Breast epithelium (tissue), 4 donors: ENCODE measurements around the gene PDGFC. TPM values are rescaled to one million over a fixed set of nuclear protein-coding genes. Genes with fewer than 3 reads are reported as not detected.

Source experiments
- DNase-seq, 2 donors: peaks; one replicate each; pipeline ENCODE4 v3.0.0-alpha.2; 2019; ENCODE audit warnings: low spot score in 2 of 2
- H3K27ac ChIP-seq, 2 donors: fragments of 200-600 bp; sonication (generic) in 1 of 2; one replicate each; pipeline ENCODE4 v1.5.1; 2016 to 2019; ENCODE audit warnings: mild to moderate bottlenecking in 1 of 2
- H3K27me3 ChIP-seq, 2 donors: fragments of 200-600 bp; sonication (generic) in 1 of 2; one replicate each; pipeline versions ENCODE4 v1.5.1 to v1.6.0; 2017 to 2019; ENCODE audit warnings: control low read depth in 1 of 2, mild to moderate bottlenecking in 1 of 2
- H3K36me3 ChIP-seq: fragments of 200-600 bp; one replicate; pipeline ENCODE4 v1.5.1; 2019
- H3K4me1 ChIP-seq, 2 donors: fragments of 200-600 bp; sonication (generic); one replicate each; pipeline ENCODE4 v1.5.1; 2016 to 2019; ENCODE audit warnings: control low read depth in 1 of 2
- H3K4me3 ChIP-seq, 3 donors: fragments of 200-600 bp; sonication (generic); 1 replicate in 2 of 3; 2 replicates in 1 of 3; pipeline ENCODE4 v1.5.1; 2016 to 2019; ENCODE audit warnings: mild to moderate bottlenecking in 3 of 3, moderate library complexity in 2 of 3
- H3K9me3 ChIP-seq, 2 donors: fragments of 200-600 bp; sonication (generic) in 1 of 2; one replicate each; pipeline ENCODE4 v1.5.1; 2016 to 2019; ENCODE audit warnings: control low read depth in 1 of 2
- CTCF ChIP-seq, 3 donors: fragments of 450-650 bp; IDR thresholded peaks; one replicate each; pipeline ENCODE4 v1.5.1; 2016 to 2017; ENCODE audit warnings: antibody characterized with exemption in 3 of 3, mild to moderate bottlenecking in 3 of 3, moderate library complexity in 3 of 3
- POLR2A ChIP-seq: fragments of 450-650 bp; IDR thresholded peaks from one replicate; pipeline ENCODE4 v1.6.1; 2016; ENCODE audit warnings: antibody characterized with exemption, mild to moderate bottlenecking, moderate library complexity
- POLR2AphosphoS5 ChIP-seq, 3 donors: sonication (generic); formaldehyde crosslinking; IDR thresholded peaks; one replicate each; pipeline ENCODE4 v1.6.1; 2017; ENCODE audit warnings: antibody characterized with exemption in 3 of 3
- intact Hi-C: fragments of 100-400 bp; cut with DNase I; formaldehyde crosslinking; loops from one replicate; pipeline ENCODE4 v1.15.1; 2023; ENCODE audit warnings: low total_unique reads
- total RNA-seq, 3 donors: library from RNA; depleted of rRNA; stranded (reverse); fragments of >200 nt; gene quantifications; one replicate each; pipeline ENCODE4 v1.1.0, GENCODE V29; 2016

Gene PDGFC
- total RNA-seq, 3 donors from 2014 or later, result 32.4 to 59.7 (median 54.4) TPM

- intact Hi-C loops, result no loop called here
- Histone ChIP-seq H3K4me1 (no peaks in the 10 kb centered on the region), H3K36me3 (no peaks in the 10 kb centered on the region), H3K4me3 (no peak overlapping the region), H3K27ac (no peak overlapping the region), H3K9me3 (peaks cover 0 to 16% of the 10 kb centered on the region in 2 donors), H3K27me3 (no peaks in the 10 kb centered on the region)
- TF ChIP-seq POLR2A, result no peak
- DNase-seq, result no peak
Observed at GRCh38 chr4:156729416-156729815, 242.2 kb downstream of the PDGFC start.

GRCh38 chr4:156725257-156725656, 246.3 kb downstream of the PDGFC start:
- Histone ChIP-seq H3K27ac (no peak overlapping the region), H3K4me3 (no peak overlapping the region), H3K4me1 (no peaks in the 10 kb centered on the region), H3K36me3 (no peaks in the 10 kb centered on the region), H3K27me3 (no peaks in the 10 kb centered on the region), H3K9me3 (no peaks in the 10 kb centered on the region)
- intact Hi-C loops, result no loop called here
- DNase-seq, result no peak
- no peak for TF ChIP-seq POLR2AphosphoS5 (IDR thresholded peaks at IDR 0.05)
- no peak for TF ChIP-seq CTCF (IDR thresholded peaks at IDR 0.05)
- TF ChIP-seq POLR2A, result no peak

- Histone ChIP-seq H3K27ac (no peak overlapping the region), H3K4me3 (no peak overlapping the region), H3K9me3 (no peaks in the 10 kb centered on the region), H3K4me1 (no peaks in the 10 kb centered on the region), H3K36me3 (no peaks in the 10 kb centered on the region), H3K27me3 (no peaks in the 10 kb centered on the region)
- intact Hi-C loops, result no loop called here
- no peak for TF ChIP-seq POLR2AphosphoS5 (IDR thresholded peaks at IDR 0.05)
- no peak for TF ChIP-seq CTCF (IDR thresholded peaks at IDR 0.05)
- TF ChIP-seq POLR2A, result no peak
- DNase-seq, result no peak
Observed at GRCh38 chr4:156723951-156724668, 247.5 kb downstream of the PDGFC start.

GRCh38 chr4:156718226-156718625, 253.4 kb downstream of the PDGFC start:
- Histone ChIP-seq H3K4me1 (no peaks in the 10 kb centered on the region), H3K36me3 (no peaks in the 10 kb centered on the region), H3K9me3 (no peaks in the 10 kb centered on the region), H3K27me3 (no peaks in the 10 kb centered on the region), H3K4me3 (no peak overlapping the region), H3K27ac (no peak overlapping the region)
- intact Hi-C loops, result no loop called here
- DNase-seq, result no peak
- no peak for TF ChIP-seq POLR2AphosphoS5 (IDR thresholded peaks at IDR 0.05)
- TF ChIP-seq POLR2A, result no peak
- TF ChIP-seq CTCF (IDR thresholded peaks at IDR 0.05), result no peak

- Histone ChIP-seq H3K4me1 (no peaks in the 10 kb centered on the region), H3K27ac (no peak overlapping the region), H3K36me3 (no peaks in the 10 kb centered on the region), H3K27me3 (no peaks in the 10 kb centered on the region), H3K9me3 (no peaks in the 10 kb centered on the region), H3K4me3 (no peak overlapping the region)
- intact Hi-C loops, result no loop called here
- no peak for DNase-seq
- TF ChIP-seq POLR2A, result no peak
- no peak for TF ChIP-seq CTCF (IDR thresholded peaks at IDR 0.05)
- no peak for TF ChIP-seq POLR2AphosphoS5 (IDR thresholded peaks at IDR 0.05)
Observed at GRCh38 chr4:156711193-156711590, 260.4 kb downstream of the PDGFC start.

Other genes starting within 250 kb of the PDGFC start
- gene GLRB, start 104.4 kb upstream of the PDGFC start, total RNA-seq, result 10 to 100 TPM; 10.7 to 19.0 (median 11.8) TPM
- 1 to 10 TPM in 2 of 3 donors, not detected in 1; 2.3 to 4.8 TPM for gene GRIA2, start 248.9 kb upstream of the PDGFC start, total RNA-seq